GM18951 (cell line): ENCODE data around the gene HLA-E.
"Not testable (repeated sequence)": the region's sequence is repeated elsewhere in the genome, so short reads cannot be mapped to it uniquely, and the experiment has no call there.

ENCODE experiments used
- POLR2A ChIP-seq: IDR thresholded peaks from 4 replicates; pipeline ENCODE4 v1.6.1; 2011; ENCODE audit warnings: mild to moderate bottlenecking; ENCODE audit not compliant: insufficient read length, insufficient read depth; ENCODE audit errors: extremely low read depth
- in situ Hi-C: fragments of 300-500 bp; cut with MboI; formaldehyde crosslinking; loops from one replicate; pipeline ENCODE4 v1.12.0; 2022; ENCODE audit warnings: low sequenced_read_pairs, mixed read lengths, inconsistent platforms; ENCODE audit not compliant: unreplicated experiment

HLA-E gene

GRCh38 chr6:30520522-30520921 is 31.2 kb downstream of the HLA-E start:
- TF ChIP-seq POLR2A, result no peak
- in situ Hi-C loops, result no loop called here

- in situ Hi-C loops, result not testable (repeated sequence)
Observed at GRCh38 chr6:30521082-30521481, 31.8 kb downstream of the HLA-E start.

- in situ Hi-C loops, result not testable (repeated sequence)
Observed at GRCh38 chr6:30521952-30522351, 32.6 kb downstream of the HLA-E start.

- in situ Hi-C loops, result not testable (repeated sequence)
Observed at GRCh38 chr6:30526444-30526843, 37.1 kb downstream of the HLA-E start.

GRCh38 chr6:30529349-30529875 is 40.1 kb downstream of the HLA-E start:
- in situ Hi-C loops, result not testable (repeated sequence)

- in situ Hi-C loops, result loop anchor here (5.0 kb wide), 1 partner anchor 38 kb away; no protein-coding TSS in a partner anchor
- no peak for TF ChIP-seq POLR2A
Observed at GRCh38 chr6:30530014-30530413, 40.7 kb downstream of the HLA-E start.

- no peak for TF ChIP-seq POLR2A
- in situ Hi-C loops, result loop anchor here (5.0 kb wide), 1 partner anchor 41 kb away; no protein-coding TSS in a partner anchor
Observed at GRCh38 chr6:30533460-30534294, 44.4 kb downstream of the HLA-E start.

GRCh38 chr6:30537931-30538330 is 48.6 kb downstream of the HLA-E start:
- in situ Hi-C loops, result no loop called here
- no peak for TF ChIP-seq POLR2A

- TF ChIP-seq POLR2A, result no peak
- in situ Hi-C loops, result no loop called here
Observed at GRCh38 chr6:30541515-30542403, 52.5 kb downstream of the HLA-E start.

- in situ Hi-C loops, result no loop called here
- no peak for TF ChIP-seq POLR2A
Observed at GRCh38 chr6:30542404-30542725, 53.1 kb downstream of the HLA-E start.

GRCh38 chr6:30542915-30543314 is 53.6 kb downstream of the HLA-E start:
- TF ChIP-seq POLR2A, result no peak
- in situ Hi-C loops, result no loop called here
